IMR-90 (cell line): ENCODE measurements around the gene PLAAT3. TPM values are rescaled to one million over a fixed set of nuclear protein-coding genes. Genes with fewer than 3 reads are reported as not detected.

Experiments
- ATAC-seq: fragments of 200-7000 bp; cut with Tn5 transposase; 2 replicates; pipeline ENCODE4 v1.9.1; 2020; ENCODE audit warnings: low read depth, mild to moderate bottlenecking, moderate library complexity
- BruUV-seq: library from RNA; stranded (reverse); fragments of 400-500 nt; replicated peaks from 2 replicates; lab custom pipeline; 2021; lab: Mats Ljungman, UMichigan
- CTCF ChIA-PET: fragments of 300-600 bp; formaldehyde crosslinking; extraction: SDS; loops from one replicate; lab custom pipeline; 2021; ENCODE audit warnings: antibody characterized with exemption; lab: Yijun Ruan, JAX
- POLR2A ChIA-PET: fragments of 300-600 bp; sonication (Branson Sonifier 250); formaldehyde crosslinking; loops from one replicate; lab custom pipeline; 2022; ENCODE audit warnings: antibody characterized with exemption; ENCODE audit not compliant: unreplicated experiment; lab: Charles Lee
- DNase-seq: peaks from one replicate; pipeline ENCODE4 v3.0.0; 2013
- H2AFZ ChIP-seq: replicated peaks from 2 replicates; pipeline ENCODE3; 2013; ENCODE audit warnings: low read length, mild to moderate bottlenecking; ENCODE audit not compliant: poor library complexity
- H2AK5ac ChIP-seq: 2 replicates; pipeline ENCODE4 v1.6.1; 2013; ENCODE audit warnings: low read depth, low read length, inconsistent platforms
- H2AK9ac ChIP-seq: replicated peaks from 2 replicates; pipeline ENCODE3; 2013; ENCODE audit warnings: mild to moderate bottlenecking, low read depth, low read length, moderate library complexity; ENCODE audit not compliant: poor library complexity
- H2BK120ac ChIP-seq: 2 replicates; pipeline ENCODE4 v1.6.1; 2013; ENCODE audit warnings: low read depth, low read length, inconsistent platforms
- H2BK15ac ChIP-seq: 3 replicates; pipeline ENCODE4 v1.6.1; 2013; ENCODE audit warnings: low read depth, low read length, inconsistent platforms
- H2BK20ac ChIP-seq: 2 replicates; pipeline ENCODE4 v1.6.1; 2013; ENCODE audit warnings: low read depth, mild to moderate bottlenecking, inconsistent platforms, low read length, moderate library complexity
- H2BK5ac ChIP-seq: 2 replicates; pipeline ENCODE4 v1.6.1; 2013; ENCODE audit warnings: mild to moderate bottlenecking, low read depth, low read length, inconsistent platforms; ENCODE audit not compliant: poor library complexity, severe bottlenecking
- H3K14ac ChIP-seq: replicated peaks from 2 replicates; pipeline ENCODE4 v1.6.1; 2013; ENCODE audit warnings: low read depth, low read length, inconsistent platforms
- H3K18ac ChIP-seq: 2 replicates; pipeline ENCODE4 v1.6.1; 2013; ENCODE audit warnings: low read depth, low read length, control low read depth
- H3K23ac ChIP-seq: 2 replicates; pipeline ENCODE4 v1.6.1; 2013; ENCODE audit warnings: low read depth, low read length, inconsistent platforms
- H3K27ac ChIP-seq: 2 replicates; pipeline ENCODE4 v1.5.1; 2013; ENCODE audit warnings: mild to moderate bottlenecking, control low read depth, low read length; ENCODE audit not compliant: insufficient read depth
- H3K27me3 ChIP-seq: 2 replicates; pipeline ENCODE4 v1.6.1; 2013; ENCODE audit warnings: low read length; ENCODE audit not compliant: control insufficient read depth, insufficient read depth
- H3K36me3 ChIP-seq: 2 replicates; pipeline ENCODE4 v1.6.1; 2013; ENCODE audit warnings: low read length, mixed read lengths; ENCODE audit not compliant: control insufficient read depth, insufficient read depth
- H3K4ac ChIP-seq: 2 replicates; pipeline ENCODE4 v1.6.1; 2013; ENCODE audit warnings: low read depth, low read length, inconsistent platforms
- H3K4me1 ChIP-seq: 2 replicates; pipeline ENCODE4 v1.6.1; 2013; ENCODE audit warnings: low read length, mixed read lengths; ENCODE audit not compliant: control insufficient read depth, insufficient read depth
- H3K4me2 ChIP-seq: 2 replicates; pipeline ENCODE4 v1.6.1; 2013; ENCODE audit warnings: low read depth, mild to moderate bottlenecking, control low read depth, low read length, moderate library complexity
- H3K4me3 ChIP-seq: 2 replicates; pipeline ENCODE4 v1.5.1; 2013; ENCODE audit warnings: low read depth, mild to moderate bottlenecking, control low read depth, low read length, moderate library complexity; ENCODE audit not compliant: insufficient read depth
- H3K56ac ChIP-seq: 2 replicates; pipeline ENCODE4 v1.6.1; 2013; ENCODE audit warnings: low read length, inconsistent platforms; ENCODE audit not compliant: insufficient read depth; ENCODE audit errors: extremely low read depth
- H3K79me1 ChIP-seq, 2 experiments: 2 replicates each; pipeline ENCODE4 v1.6.1; 2013; ENCODE audit warnings: low read length in 2 of 2, inconsistent platforms in 1 of 2, low read depth in 1 of 2
- H3K9ac ChIP-seq: 2 replicates; pipeline ENCODE4 v1.6.1; 2013; ENCODE audit warnings: low read depth, low read length, control low read depth
- H3K9me1 ChIP-seq: 2 replicates; pipeline ENCODE4 v1.6.1; 2013; ENCODE audit warnings: low read length, inconsistent platforms; ENCODE audit not compliant: insufficient read depth
- H3K9me3 ChIP-seq: 2 replicates; pipeline ENCODE4 v1.6.1; 2013; ENCODE audit warnings: low read length; ENCODE audit not compliant: control insufficient read depth, insufficient read depth
- H4K20me1 ChIP-seq: 2 replicates; pipeline ENCODE4 v1.6.1; 2013; ENCODE audit warnings: low read length, inconsistent platforms; ENCODE audit not compliant: insufficient read depth
- H4K5ac ChIP-seq: 2 replicates; pipeline ENCODE4 v1.6.1; 2013; ENCODE audit warnings: mild to moderate bottlenecking, low read depth, low read length, control low read depth
- H4K8ac ChIP-seq, 2 experiments: 2 replicates each; pipeline ENCODE4 v1.6.1; 2013; ENCODE audit warnings: low read depth in 2 of 2, low read length in 2 of 2, control low read depth in 1 of 2, inconsistent platforms in 1 of 2
- H4K91ac ChIP-seq: 2 replicates; pipeline ENCODE4 v1.6.1; 2013; ENCODE audit warnings: low read depth, low read length, inconsistent platforms; ENCODE audit not compliant: insufficient read depth
- BHLHE40 ChIP-seq: fragments of 150-350 bp; IDR thresholded peaks from 2 replicates; pipeline ENCODE4 v1.6.1; 2016; ENCODE audit warnings: mild to moderate bottlenecking, low read depth, low read length
- CEBPB ChIP-seq: IDR thresholded peaks from 2 replicates; pipeline ENCODE4 v1.6.1; 2012; ENCODE audit warnings: low read depth, low read length, improper control_type of control experiment
- CHD1 ChIP-seq: IDR thresholded peaks from 2 replicates; pipeline ENCODE4 v1.6.1; 2012; ENCODE audit warnings: low read depth, low read length, improper control_type of control experiment
- MAFK ChIP-seq: IDR thresholded peaks from 2 replicates; pipeline ENCODE4 v1.6.1; 2012; ENCODE audit warnings: low read depth, low read length, improper control_type of control experiment
- MAZ ChIP-seq: IDR thresholded peaks from 2 replicates; pipeline ENCODE4 v1.6.1; 2012; ENCODE audit warnings: low read depth, mild to moderate bottlenecking, low read length, improper control_type of control experiment, moderate library complexity, borderline replicate concordance
- MXI1 ChIP-seq: IDR thresholded peaks from 2 replicates; pipeline ENCODE4 v1.6.1; 2012; ENCODE audit warnings: low read depth, mild to moderate bottlenecking, low read length, moderate library complexity, borderline replicate concordance
- POLR2A ChIP-seq: IDR thresholded peaks from 2 replicates; pipeline ENCODE4 v1.6.1; 2012; ENCODE audit warnings: mild to moderate bottlenecking, low read depth, low read length
- RCOR1 ChIP-seq: IDR thresholded peaks from 2 replicates; pipeline ENCODE4 v1.6.1; 2012; ENCODE audit warnings: mild to moderate bottlenecking, low read length, improper control_type of control experiment; ENCODE audit not compliant: insufficient replicate concordance
- RFX5 ChIP-seq: IDR thresholded peaks from 2 replicates; pipeline ENCODE4 v1.8.0; 2012; ENCODE audit warnings: low read depth, mild to moderate bottlenecking, low read length, moderate library complexity
- WGBS, 2 experiments: methylation state at CpG; one replicate each; pipeline versions ENCODE4 v1.1.5 to v1.1.7; 2013; ENCODE audit warnings: missing lambda C conversion rate in 2 of 2; ENCODE audit not compliant: insufficient read length in 1 of 2; ENCODE audit errors: extremely low coverage in 2 of 2; 5-methylcytosine and 5-hydroxymethylcytosine counted together
- dilution Hi-C: fragments of 300-500 bp; cut with HindIII; formaldehyde crosslinking; loops from one replicate; pipeline ENCODE4 v1.14.3; 2018; ENCODE audit warnings: low sequenced_read_pairs; ENCODE audit not compliant: unreplicated experiment
- in situ Hi-C: fragments of 300-500 bp; cut with MboI; formaldehyde crosslinking; loops from 3 replicates; pipeline ENCODE4 v1.14.3; 2019; ENCODE audit warnings: low sequenced_read_pairs, inconsistent platforms, mixed read lengths
- intact Hi-C: fragments of 100-400 bp; cut with micrococcal nuclease; formaldehyde crosslinking; loops from 2 replicates; pipeline ENCODE4 v1.10.0; 2022
- polyA plus RNA-seq, 3 experiments: library from polyadenylated mRNA; depleted of rRNA; stranded (reverse); fragments of >200 nt; gene quantifications; 2 replicates each; pipeline ENCODE4 v1.2.3, GENCODE V29; 2012; ENCODE audit warnings: low replicate concordance in 1 of 3
- total RNA-seq: library from RNA; depleted of rRNA; stranded (reverse); fragments of >200 nt; gene quantifications from 2 replicates; pipeline ENCODE4 v1.2.3, GENCODE V29; 2012
- TF ChIP-seq, protein P1 (sequence below): conservative IDR thresholded peaks from 2 replicates; pipeline ENCODE4 v1.5.1; 2012; ENCODE audit warnings: mild to moderate bottlenecking, low read depth, low read length, improper control_type of control experiment

PLAAT3 gene
- total and polyA plus RNA-seq, 2 of the 4 experiments (the other 2 are of a cell fraction) = 3.2 to 3.9 TPM

DNA sequence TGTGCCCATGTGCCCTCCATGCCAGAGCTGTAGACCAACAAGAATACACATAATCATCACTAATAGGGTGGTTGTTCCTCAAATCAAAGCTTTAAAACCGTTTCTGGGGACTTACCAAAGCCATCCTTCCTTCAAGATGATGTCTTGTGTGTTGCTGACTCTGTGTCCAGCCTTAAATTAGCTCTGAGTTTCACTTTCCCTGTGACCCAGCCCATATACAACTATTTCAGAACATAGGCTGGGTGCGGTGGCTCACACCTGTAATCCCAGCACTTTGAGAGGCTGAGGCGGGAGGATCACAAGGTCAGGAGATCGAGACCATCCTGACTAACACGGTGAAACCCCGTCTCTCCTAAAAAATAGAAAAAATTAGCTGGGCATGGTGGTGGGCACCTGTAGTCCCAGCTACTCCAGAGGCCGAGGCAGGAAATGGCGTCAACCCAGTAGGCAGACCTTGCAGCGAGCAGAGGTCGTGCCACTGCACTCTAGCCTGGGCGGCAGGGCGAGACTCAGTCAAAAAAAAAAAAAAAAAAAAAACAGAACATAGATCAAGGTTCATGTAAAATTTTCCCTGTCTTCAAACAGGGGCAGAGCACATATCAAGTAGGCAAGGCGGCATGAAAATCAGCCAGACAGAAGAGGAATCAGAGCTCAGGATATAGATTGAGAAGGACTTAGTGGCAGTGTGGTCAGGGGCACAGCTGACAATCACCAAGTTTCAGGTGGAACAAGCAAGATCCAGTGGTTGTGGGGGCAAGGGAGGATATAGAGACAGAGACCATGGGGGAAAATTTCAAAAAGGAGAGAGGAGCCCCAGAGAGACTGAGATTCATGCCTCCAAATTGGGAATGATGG, 50.8 kb downstream of the PLAAT3 start, which contains the start of gene PLAAT2:
Gene PLAAT2 (minus strand): TSS at position 179 of the 855 bp plus-strand sequence. CDS start 55 bp downstream, at position 124.
- no peak within 1 kb of the TSS for H2AK5ac ChIP-seq
- DNase-seq = no peak
- 100% methylated on average over 1 of the region's 13 CpGs; no CpG with 5 or more reads in 1 of the 2 experiments for WGBS, 2 experiments

More for the DNA sequence above, 50.8 kb downstream of the PLAAT3 start, which contains the start of gene PLAAT2:
- no peaks in the 10 kb centered on the region for H3K79me1 ChIP-seq
- H2AK9ac ChIP-seq = no peak within 1 kb of the TSS
- no peaks in the 10 kb centered on the region for H3K9me3 ChIP-seq
- H4K5ac ChIP-seq = no peak within 1 kb of the TSS
- no peak for ATAC-seq
- in situ Hi-C loops = no loop called here
- CTCF ChIA-PET = no interaction called here
- H2AFZ ChIP-seq = no peak within 1 kb of the TSS
- peaks cover 29% of the 10 kb centered on the region for H3K27me3 ChIP-seq
- H2BK15ac ChIP-seq = no peak within 1 kb of the TSS
- intact Hi-C loops = no loop called here
- no peak within 1 kb of the TSS for H2BK120ac ChIP-seq
- no peak within 1 kb of the TSS for H4K8ac ChIP-seq
- H3K27ac ChIP-seq = no peak within 1 kb of the TSS
- no peak within 1 kb of the TSS for H3K9ac ChIP-seq
- no peak within 1 kb of the TSS for H3K4me3 ChIP-seq
- H4K91ac ChIP-seq = no peak within 1 kb of the TSS
- no peak within 1 kb of the TSS for H3K14ac ChIP-seq
- dilution Hi-C loops = no loop called here
- H3K4me1 ChIP-seq = peaks cover 3% of the 10 kb centered on the region; the same call in 1 of the 2 replicates
- H2BK20ac ChIP-seq = no peak within 1 kb of the TSS
- H4K20me1 ChIP-seq = no peaks in the 10 kb centered on the region
- no peak within 1 kb of the TSS for H2BK5ac ChIP-seq
- no peak within 1 kb of the TSS for H3K56ac ChIP-seq
- TF ChIP-seq CHD1 (no peak), RCOR1 (no peak), MAZ (no peak), MXI1 (no peak), CEBPB (no peak), POLR2A (no peak), MAFK (no peak), RFX5 (no peak), BHLHE40 (no peak)
- TF ChIP-seq, protein P1, sequence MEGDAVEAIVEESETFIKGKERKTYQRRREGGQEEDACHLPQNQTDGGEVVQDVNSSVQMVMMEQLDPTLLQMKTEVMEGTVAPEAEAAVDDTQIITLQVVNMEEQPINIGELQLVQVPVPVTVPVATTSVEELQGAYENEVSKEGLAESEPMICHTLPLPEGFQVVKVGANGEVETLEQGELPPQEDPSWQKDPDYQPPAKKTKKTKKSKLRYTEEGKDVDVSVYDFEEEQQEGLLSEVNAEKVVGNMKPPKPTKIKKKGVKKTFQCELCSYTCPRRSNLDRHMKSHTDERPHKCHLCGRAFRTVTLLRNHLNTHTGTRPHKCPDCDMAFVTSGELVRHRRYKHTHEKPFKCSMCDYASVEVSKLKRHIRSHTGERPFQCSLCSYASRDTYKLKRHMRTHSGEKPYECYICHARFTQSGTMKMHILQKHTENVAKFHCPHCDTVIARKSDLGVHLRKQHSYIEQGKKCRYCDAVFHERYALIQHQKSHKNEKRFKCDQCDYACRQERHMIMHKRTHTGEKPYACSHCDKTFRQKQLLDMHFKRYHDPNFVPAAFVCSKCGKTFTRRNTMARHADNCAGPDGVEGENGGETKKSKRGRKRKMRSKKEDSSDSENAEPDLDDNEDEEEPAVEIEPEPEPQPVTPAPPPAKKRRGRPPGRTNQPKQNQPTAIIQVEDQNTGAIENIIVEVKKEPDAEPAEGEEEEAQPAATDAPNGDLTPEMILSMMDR = no peak
- no peaks in the 10 kb centered on the region for H3K36me3 ChIP-seq
- POLR2A ChIA-PET = no interaction called here
- H3K9me1 ChIP-seq = peaks cover 3% of the 10 kb centered on the region; the same call in 1 of the 2 replicates
- no peak within 1 kb of the TSS for H3K18ac ChIP-seq
- BruUV-seq = no TSS peak
- no peak within 1 kb of the TSS for H3K4me2 ChIP-seq
- H3K4ac ChIP-seq = no peak within 1 kb of the TSS
- H3K23ac ChIP-seq = no peak within 1 kb of the TSS
